ENCODE data around the gene IRF6.

GRCh38 chr1:209775678-209776077, 30.3 kb downstream of the IRF6 start:
- no peak for TF ChIP-seq EZH2phosphoT487 (conservative IDR thresholded peaks at IDR 0.05; ENCODE audit: low read length)
- TF ChIP-seq, protein P1, sequence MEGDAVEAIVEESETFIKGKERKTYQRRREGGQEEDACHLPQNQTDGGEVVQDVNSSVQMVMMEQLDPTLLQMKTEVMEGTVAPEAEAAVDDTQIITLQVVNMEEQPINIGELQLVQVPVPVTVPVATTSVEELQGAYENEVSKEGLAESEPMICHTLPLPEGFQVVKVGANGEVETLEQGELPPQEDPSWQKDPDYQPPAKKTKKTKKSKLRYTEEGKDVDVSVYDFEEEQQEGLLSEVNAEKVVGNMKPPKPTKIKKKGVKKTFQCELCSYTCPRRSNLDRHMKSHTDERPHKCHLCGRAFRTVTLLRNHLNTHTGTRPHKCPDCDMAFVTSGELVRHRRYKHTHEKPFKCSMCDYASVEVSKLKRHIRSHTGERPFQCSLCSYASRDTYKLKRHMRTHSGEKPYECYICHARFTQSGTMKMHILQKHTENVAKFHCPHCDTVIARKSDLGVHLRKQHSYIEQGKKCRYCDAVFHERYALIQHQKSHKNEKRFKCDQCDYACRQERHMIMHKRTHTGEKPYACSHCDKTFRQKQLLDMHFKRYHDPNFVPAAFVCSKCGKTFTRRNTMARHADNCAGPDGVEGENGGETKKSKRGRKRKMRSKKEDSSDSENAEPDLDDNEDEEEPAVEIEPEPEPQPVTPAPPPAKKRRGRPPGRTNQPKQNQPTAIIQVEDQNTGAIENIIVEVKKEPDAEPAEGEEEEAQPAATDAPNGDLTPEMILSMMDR (IDR thresholded peaks at IDR 0.05; ENCODE audit: insufficient read depth, low read length, poor library complexity, severe bottlenecking), result no peak

Data from SU-DHL-6 (cell line).